Liver (tissue), 3 donors: Measurements from ENCODE around the gene RTBDN.

Experiments used
- EGR1 ChIP-seq, 2 donors: IDR thresholded peaks; 2 replicates each; pipeline ENCODE4 v1.6.1; 2016 to 2018; ENCODE audit warnings: antibody characterized with exemption in 2 of 2, low read depth in 2 of 2
- GABPA ChIP-seq, 2 donors: IDR thresholded peaks in 1 of 2; conservative IDR thresholded peaks in 1 of 2; 2 replicates each; pipeline ENCODE4 v1.6.1; 2016; ENCODE audit warnings: antibody characterized with exemption in 2 of 2, mild to moderate bottlenecking in 1 of 2, moderate library complexity in 1 of 2
- RAD21 ChIP-seq, 2 donors: IDR thresholded peaks; 2 replicates each; pipeline ENCODE4 v1.6.1; 2016; ENCODE audit warnings: antibody characterized with exemption in 2 of 2, mild to moderate bottlenecking in 2 of 2
- RXRA ChIP-seq, 2 donors: IDR thresholded peaks; 2 replicates each; pipeline ENCODE4 v1.6.1; 2017 to 2018; ENCODE audit warnings: antibody characterized with exemption in 2 of 2, mild to moderate bottlenecking in 1 of 2
- SP1 ChIP-seq: IDR thresholded peaks from 2 replicates; pipeline ENCODE4 v1.6.1; 2018; ENCODE audit warnings: antibody characterized with exemption, mild to moderate bottlenecking
- YY1 ChIP-seq: IDR thresholded peaks from 2 replicates; pipeline ENCODE4 v1.6.1; 2016; ENCODE audit warnings: antibody characterized with exemption, mild to moderate bottlenecking
- TF ChIP-seq, protein P1 (sequence below): fragments of 150-350 bp; IDR thresholded peaks from 2 replicates; pipeline ENCODE4 v1.5.1; 2017; ENCODE audit warnings: improper control_type of control experiment, low read depth, low read length; ENCODE audit not compliant: missing input control
- TF ChIP-seq, protein P2 (sequence below): IDR thresholded peaks from 2 replicates; pipeline ENCODE4 v1.6.1; 2016; ENCODE audit warnings: antibody characterized with exemption
- TF ChIP-seq, protein P3 (sequence below): IDR thresholded peaks from 2 replicates; pipeline ENCODE4 v1.6.1; 2016; ENCODE audit warnings: antibody characterized with exemption, mild to moderate bottlenecking
- donor health status: healthy.
- donor health status: healthy.

DNA sequence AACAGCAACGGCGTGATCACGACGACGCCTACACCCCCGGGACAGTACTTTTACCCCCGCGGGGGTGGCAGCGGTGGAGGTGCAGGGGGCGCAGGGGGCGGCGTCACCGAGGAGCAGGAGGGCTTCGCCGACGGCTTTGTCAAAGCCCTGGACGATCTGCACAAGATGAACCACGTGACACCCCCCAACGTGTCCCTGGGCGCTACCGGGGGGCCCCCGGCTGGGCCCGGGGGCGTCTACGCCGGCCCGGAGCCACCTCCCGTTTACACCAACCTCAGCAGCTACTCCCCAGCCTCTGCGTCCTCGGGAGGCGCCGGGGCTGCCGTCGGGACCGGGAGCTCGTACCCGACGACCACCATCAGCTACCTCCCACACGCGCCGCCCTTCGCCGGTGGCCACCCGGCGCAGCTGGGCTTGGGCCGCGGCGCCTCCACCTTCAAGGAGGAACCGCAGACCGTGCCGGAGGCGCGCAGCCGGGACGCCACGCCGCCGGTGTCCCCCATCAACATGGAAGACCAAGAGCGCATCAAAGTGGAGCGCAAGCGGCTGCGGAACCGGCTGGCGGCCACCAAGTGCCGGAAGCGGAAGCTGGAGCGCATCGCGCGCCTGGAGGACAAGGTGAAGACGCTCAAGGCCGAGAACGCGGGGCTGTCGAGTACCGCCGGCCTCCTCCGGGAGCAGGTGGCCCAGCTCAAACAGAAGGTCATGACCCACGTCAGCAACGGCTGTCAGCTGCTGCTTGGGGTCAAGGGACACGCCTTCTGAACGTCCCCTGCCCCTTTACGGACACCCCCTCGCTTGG, 42.1 kb downstream of the RTBDN start:
- TF ChIP-seq, protein P1, sequence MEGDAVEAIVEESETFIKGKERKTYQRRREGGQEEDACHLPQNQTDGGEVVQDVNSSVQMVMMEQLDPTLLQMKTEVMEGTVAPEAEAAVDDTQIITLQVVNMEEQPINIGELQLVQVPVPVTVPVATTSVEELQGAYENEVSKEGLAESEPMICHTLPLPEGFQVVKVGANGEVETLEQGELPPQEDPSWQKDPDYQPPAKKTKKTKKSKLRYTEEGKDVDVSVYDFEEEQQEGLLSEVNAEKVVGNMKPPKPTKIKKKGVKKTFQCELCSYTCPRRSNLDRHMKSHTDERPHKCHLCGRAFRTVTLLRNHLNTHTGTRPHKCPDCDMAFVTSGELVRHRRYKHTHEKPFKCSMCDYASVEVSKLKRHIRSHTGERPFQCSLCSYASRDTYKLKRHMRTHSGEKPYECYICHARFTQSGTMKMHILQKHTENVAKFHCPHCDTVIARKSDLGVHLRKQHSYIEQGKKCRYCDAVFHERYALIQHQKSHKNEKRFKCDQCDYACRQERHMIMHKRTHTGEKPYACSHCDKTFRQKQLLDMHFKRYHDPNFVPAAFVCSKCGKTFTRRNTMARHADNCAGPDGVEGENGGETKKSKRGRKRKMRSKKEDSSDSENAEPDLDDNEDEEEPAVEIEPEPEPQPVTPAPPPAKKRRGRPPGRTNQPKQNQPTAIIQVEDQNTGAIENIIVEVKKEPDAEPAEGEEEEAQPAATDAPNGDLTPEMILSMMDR: no peak
- TF ChIP-seq YY1 (peak; percentile 15), RXRA (IDR thresholded peaks at IDR 0.05) (peak; percentile 51 to 71), SP1 (no peak), EGR1 (IDR thresholded peaks at IDR 0.05; ENCODE audit: low read depth in 2 of 2) (peak in 1 of 2 donors; percentile 11), GABPA (IDR thresholded peaks at IDR 0.05 in 1 of 2, conservative IDR thresholded peaks at IDR 0.05 in 1 of 2) (peak in 1 of 2 donors; percentile 70), RAD21 (IDR thresholded peaks at IDR 0.05) (no peak)
- TF ChIP-seq, protein P2, sequence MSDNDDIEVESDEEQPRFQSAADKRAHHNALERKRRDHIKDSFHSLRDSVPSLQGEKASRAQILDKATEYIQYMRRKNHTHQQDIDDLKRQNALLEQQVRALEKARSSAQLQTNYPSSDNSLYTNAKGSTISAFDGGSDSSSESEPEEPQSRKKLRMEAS: peak; percentile 43
- TF ChIP-seq, protein P3, sequence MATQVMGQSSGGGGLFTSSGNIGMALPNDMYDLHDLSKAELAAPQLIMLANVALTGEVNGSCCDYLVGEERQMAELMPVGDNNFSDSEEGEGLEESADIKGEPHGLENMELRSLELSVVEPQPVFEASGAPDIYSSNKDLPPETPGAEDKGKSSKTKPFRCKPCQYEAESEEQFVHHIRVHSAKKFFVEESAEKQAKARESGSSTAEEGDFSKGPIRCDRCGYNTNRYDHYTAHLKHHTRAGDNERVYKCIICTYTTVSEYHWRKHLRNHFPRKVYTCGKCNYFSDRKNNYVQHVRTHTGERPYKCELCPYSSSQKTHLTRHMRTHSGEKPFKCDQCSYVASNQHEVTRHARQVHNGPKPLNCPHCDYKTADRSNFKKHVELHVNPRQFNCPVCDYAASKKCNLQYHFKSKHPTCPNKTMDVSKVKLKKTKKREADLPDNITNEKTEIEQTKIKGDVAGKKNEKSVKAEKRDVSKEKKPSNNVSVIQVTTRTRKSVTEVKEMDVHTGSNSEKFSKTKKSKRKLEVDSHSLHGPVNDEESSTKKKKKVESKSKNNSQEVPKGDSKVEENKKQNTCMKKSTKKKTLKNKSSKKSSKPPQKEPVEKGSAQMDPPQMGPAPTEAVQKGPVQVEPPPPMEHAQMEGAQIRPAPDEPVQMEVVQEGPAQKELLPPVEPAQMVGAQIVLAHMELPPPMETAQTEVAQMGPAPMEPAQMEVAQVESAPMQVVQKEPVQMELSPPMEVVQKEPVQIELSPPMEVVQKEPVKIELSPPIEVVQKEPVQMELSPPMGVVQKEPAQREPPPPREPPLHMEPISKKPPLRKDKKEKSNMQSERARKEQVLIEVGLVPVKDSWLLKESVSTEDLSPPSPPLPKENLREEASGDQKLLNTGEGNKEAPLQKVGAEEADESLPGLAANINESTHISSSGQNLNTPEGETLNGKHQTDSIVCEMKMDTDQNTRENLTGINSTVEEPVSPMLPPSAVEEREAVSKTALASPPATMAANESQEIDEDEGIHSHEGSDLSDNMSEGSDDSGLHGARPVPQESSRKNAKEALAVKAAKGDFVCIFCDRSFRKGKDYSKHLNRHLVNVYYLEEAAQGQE: no peak
